GM23248 (cell line): ENCODE measurements around the gene KANSL2. TPM values are rescaled to one million over a fixed set of nuclear protein-coding genes. Genes with fewer than 3 reads are reported as not detected.
A peak's percentile ranks its signal among the peaks of the same experiment; 100 is the strongest.
"Not testable (repeated sequence)": the region's sequence is repeated elsewhere in the genome, so short reads cannot be mapped to it uniquely, and the experiment has no call there.

Source experiments
- DNase-seq: peaks from one replicate; pipeline ENCODE4 v3.0.0-alpha.2; 2015
- H2AFZ ChIP-seq: fragments of 200-600 bp; sonication (generic); 2 replicates; pipeline ENCODE4 v1.6.1; 2016; ENCODE audit warnings: antibody characterized with exemption
- H3F3A ChIP-seq: fragments of 200-600 bp; sonication (generic); 2 replicates; pipeline ENCODE4 v1.6.1; 2016; ENCODE audit warnings: mild to moderate bottlenecking, antibody characterized with exemption, mixed run types; ENCODE audit not compliant: insufficient read depth
- H3K27ac ChIP-seq: fragments of 200-600 bp; sonication (generic); 2 replicates; pipeline ENCODE4 v1.5.1; 2016; ENCODE audit warnings: mild to moderate bottlenecking
- H3K27me3 ChIP-seq: fragments of 200-600 bp; sonication (generic); replicated peaks from 2 replicates; pipeline ENCODE4 v1.6.1; 2016; ENCODE audit warnings: mild to moderate bottlenecking; ENCODE audit not compliant: insufficient read depth
- H3K36me3 ChIP-seq: fragments of 200-600 bp; sonication (generic); 2 replicates; pipeline ENCODE4 v1.6.1; 2016; ENCODE audit warnings: low read depth, mild to moderate bottlenecking
- H3K4me1 ChIP-seq: fragments of 200-600 bp; sonication (generic); 2 replicates; pipeline ENCODE4 v1.6.1; 2016; ENCODE audit warnings: mild to moderate bottlenecking; ENCODE audit not compliant: insufficient read depth
- H3K4me2 ChIP-seq: fragments of 200-600 bp; sonication (generic); one replicate; pipeline ENCODE4 v1.6.1; 2016; ENCODE audit warnings: mild to moderate bottlenecking; ENCODE audit not compliant: unreplicated experiment
- H3K4me3 ChIP-seq: fragments of 200-600 bp; sonication (generic); 2 replicates; pipeline ENCODE4 v1.5.1; 2016; ENCODE audit warnings: mild to moderate bottlenecking
- H3K79me2 ChIP-seq: fragments of 200-600 bp; sonication (generic); 2 replicates; pipeline ENCODE4 v1.6.1; 2016; ENCODE audit warnings: mild to moderate bottlenecking; ENCODE audit not compliant: insufficient read depth
- H3K9ac ChIP-seq: fragments of 200-600 bp; sonication (generic); 2 replicates; pipeline ENCODE4 v1.6.1; 2016; ENCODE audit warnings: mild to moderate bottlenecking
- H3K9me2 ChIP-seq: fragments of 200-600 bp; sonication (generic); 2 replicates; pipeline ENCODE4 v1.6.1; 2016; ENCODE audit warnings: mixed run types, mild to moderate bottlenecking, moderate library complexity; ENCODE audit not compliant: insufficient read depth
- H3K9me3 ChIP-seq: fragments of 200-600 bp; sonication (generic); one replicate; pipeline ENCODE4 v1.6.1; 2017; ENCODE audit warnings: low read depth
- H4K20me1 ChIP-seq: fragments of 200-600 bp; sonication (generic); 2 replicates; pipeline ENCODE4 v1.6.0; 2016; ENCODE audit not compliant: insufficient read depth
- EZH2 ChIP-seq: fragments of 200-600 bp; sonication (generic); IDR thresholded peaks from 2 replicates; pipeline ENCODE4 v1.6.1; 2018; ENCODE audit warnings: antibody characterized with exemption, mild to moderate bottlenecking; ENCODE audit not compliant: insufficient read depth, poor library complexity, severe bottlenecking
- EZH2phosphoT487 ChIP-seq: fragments of 200-600 bp; sonication (generic); IDR thresholded peaks from 2 replicates; pipeline ENCODE4 v1.6.1; 2018; ENCODE audit warnings: antibody characterized with exemption, moderate library complexity, mild to moderate bottlenecking, low read depth; ENCODE audit not compliant: insufficient read depth
- WGBS, 2 experiments: methylation state at CpG; one replicate each; pipeline ENCODE4 v1.1.6; 2015 to 2017; ENCODE audit warnings: low lambda C conversion rate in 2 of 2, low coverage in 1 of 2; ENCODE audit errors: missing lambda C conversion rate in 2 of 2; 5-methylcytosine and 5-hydroxymethylcytosine counted together
- in situ Hi-C: fragments of 300-500 bp; cut with MboI; formaldehyde crosslinking; loops from 2 replicates; pipeline ENCODE4 v1.15.0; 2020
- polyA plus RNA-seq: library from polyadenylated mRNA; unstranded; fragments of >200 nt; fragmentation: Nextera tagmentation; extraction: Ambion mirVana; gene quantifications from 2 replicates; pipeline ENCODE4 v1.2.1, GENCODE V29; 2016
- total RNA-seq: library from RNA; depleted of rRNA; stranded (reverse); fragments of >200 nt; shearing (Covaris generic); gene quantifications from 2 replicates; pipeline ENCODE4 v1.2.3, GENCODE V29; 2014

Gene KANSL2
- total and polyA plus RNA-seq, 2 experiments from 2014 or later: 30.0 to 44.4 TPM

DNA sequence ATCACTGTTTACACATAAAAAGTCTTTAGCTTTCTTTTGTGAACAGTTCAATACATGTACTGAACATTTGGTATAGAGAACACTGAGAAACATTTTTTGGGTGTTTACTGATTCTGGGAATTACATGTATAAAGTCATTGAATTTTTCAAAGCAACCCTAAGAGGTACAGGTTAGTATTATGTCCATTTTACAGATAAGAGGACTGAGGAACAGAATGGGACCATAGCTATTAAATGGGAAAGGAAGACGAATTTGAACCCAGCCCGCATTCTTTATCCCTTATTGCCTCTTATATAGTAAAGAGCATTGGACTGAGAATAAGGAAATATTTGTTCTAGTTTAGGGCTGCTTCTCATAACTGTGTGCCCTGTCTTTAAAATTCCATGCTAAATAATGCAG, 889 bp upstream of the KANSL2 start:
- H3K4me3 ChIP-seq: peak overlapping the region; percentile 90
- in situ Hi-C loops: no loop called here
- H3F3A ChIP-seq: peaks cover 30% of the 10 kb centered on the region
- no peak overlapping the region for H3K27ac ChIP-seq
- peaks cover 31% of the 10 kb centered on the region for H3K4me1 ChIP-seq
- peak overlapping the region; percentile 95 for H3K9ac ChIP-seq
- no peak for DNase-seq
- peaks cover 16% of the 10 kb centered on the region for H3K36me3 ChIP-seq
- peaks cover 40% of the 10 kb centered on the region for H3K79me2 ChIP-seq
- no peak for TF ChIP-seq EZH2
- no peak for TF ChIP-seq EZH2phosphoT487
- H3K9me2 ChIP-seq: no peaks in the 10 kb centered on the region
- H3K27me3 ChIP-seq: no peaks in the 10 kb centered on the region
- no peaks in the 10 kb centered on the region for H3K9me3 ChIP-seq
- WGBS, 2 experiments: 98% methylated on average over 2 of the region's 2 CpGs
- no peaks in the 10 kb centered on the region; the same call in 1 of the 2 replicates for H4K20me1 ChIP-seq
- peak overlapping the region; percentile 98 for H2AFZ ChIP-seq
- H3K4me2 ChIP-seq: peak overlapping the region; percentile 84

GRCh38 chr12:48682533-48682905, 481 bp upstream of the KANSL2 start:
- in situ Hi-C loops: not testable (repeated sequence)
- 8% methylated on average over 19 of the region's 19 CpGs for WGBS, 2 experiments

GRCh38 chr12:48681399-48681709, 684 bp downstream of the KANSL2 start:
- TF ChIP-seq EZH2 (no peak), EZH2phosphoT487 (no peak)
- H3K27me3 ChIP-seq: no peaks in the 10 kb centered on the region
- peaks cover 36% of the 10 kb centered on the region for H3K4me1 ChIP-seq
- H3K9ac ChIP-seq: peak overlapping the region; percentile 95
- H3K4me3 ChIP-seq: peak overlapping the region; percentile 90
- peaks cover 19% of the 10 kb centered on the region for H3F3A ChIP-seq
- DNase-seq: peak; percentile 59
- 0 to 2% methylated on average over 11 of the region's 11 CpGs for WGBS, 2 experiments
- no peaks in the 10 kb centered on the region; the same call in 1 of the 2 replicates for H4K20me1 ChIP-seq
- H3K9me3 ChIP-seq: no peaks in the 10 kb centered on the region
- H3K9me2 ChIP-seq: no peaks in the 10 kb centered on the region
- peak overlapping the region; percentile 93 for H3K4me2 ChIP-seq
- peaks cover 14% of the 10 kb centered on the region for H3K36me3 ChIP-seq
- in situ Hi-C loops: no loop called here
- H3K27ac ChIP-seq: peak overlapping the region; percentile 90
- peaks cover 56% of the 10 kb centered on the region for H3K79me2 ChIP-seq
- peak overlapping the region; percentile 98 for H2AFZ ChIP-seq

More at GRCh38 chr12:48682533-48682905, 481 bp upstream of the KANSL2 start:
- Histone ChIP-seq H3K4me2 (peak overlapping the region; percentile 84), H3F3A (peaks cover 28% of the 10 kb centered on the region), H3K4me1 (peaks cover 31% of the 10 kb centered on the region), H3K9ac (peak overlapping the region; percentile 95), H3K36me3 (peaks cover 12% of the 10 kb centered on the region), H3K79me2 (peaks cover 45% of the 10 kb centered on the region), H2AFZ (peak overlapping the region; percentile 98), H3K27ac (peak overlapping the region; percentile 23; the same call in 1 of the 2 replicates), H3K4me3 (peak overlapping the region; percentile 90)
- H3K27me3 ChIP-seq, DNase-seq, H3K9me3 ChIP-seq, H3K9me2 ChIP-seq, H4K20me1 ChIP-seq: not testable (repeated sequence)

GRCh38 chr12:48680861-48681260, 1.2 kb downstream of the KANSL2 start:
- Histone ChIP-seq H3K4me3 (peak overlapping the region; percentile 90), H3K4me1 (peaks cover 36% of the 10 kb centered on the region), H3K36me3 (peaks cover 19% of the 10 kb centered on the region), H3K79me2 (peaks cover 61% of the 10 kb centered on the region), H3K9me2 (no peaks in the 10 kb centered on the region), H3K9ac (peak overlapping the region; percentile 95), H3K9me3 (no peaks in the 10 kb centered on the region), H3K4me2 (peak overlapping the region; percentile 93), H3K27ac (peak overlapping the region; percentile 90; the same call in 1 of the 2 replicates), H4K20me1 (no peaks in the 10 kb centered on the region; the same call in 1 of the 2 replicates), H3F3A (peaks cover 17% of the 10 kb centered on the region), H3K27me3 (no peaks in the 10 kb centered on the region), H2AFZ (no peak overlapping the region)
- in situ Hi-C loops: no loop called here
- DNase-seq: no peak
- WGBS, 2 experiments: 78 to 80% methylated on average over 13 of the region's 13 CpGs
- TF ChIP-seq EZH2phosphoT487: no peak
- TF ChIP-seq EZH2: no peak
